Stimulated activated CD4-positive, alpha-beta T cell treated with anti-CD3 and anti-CD28 coated beads, Interleukin-4, amount 100 ng/mL, for 48 hours (primary cell): ENCODE data around the gene MYF6.

ENCODE experiments used
- DNase-seq, 2 donors: peaks; one replicate each; pipeline ENCODE4 v3.0.0-alpha.2; 2020; ENCODE audit warnings: low read depth in 2 of 2

The MYF6 gene

DNA sequence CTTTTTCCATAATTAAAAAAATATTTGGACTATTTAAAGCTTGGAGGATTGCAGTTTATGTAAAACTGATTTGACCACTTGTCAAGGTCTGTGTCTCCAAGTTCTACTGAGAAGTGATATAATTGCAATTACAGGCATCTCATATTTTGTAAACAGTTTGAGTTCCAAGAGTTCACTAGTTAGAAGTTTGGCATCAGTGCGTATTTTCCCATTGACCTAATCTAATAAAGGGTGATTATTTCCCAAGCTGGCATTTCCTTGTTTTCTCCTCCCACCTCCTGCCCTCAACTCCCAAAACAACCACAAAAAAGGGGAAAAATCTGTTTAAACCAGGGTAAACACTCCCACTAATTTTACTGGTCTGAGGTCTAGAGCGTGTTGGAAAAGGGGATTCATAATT lies 3.0 kb upstream of the MYF6 start:
- DNase-seq: no peak

- no peak for DNase-seq
Observed at GRCh38 chr12:80707830-80708258, 410 bp downstream of the MYF6 start.

GRCh38 chr12:80708259-80708974 lies 983 bp downstream of the MYF6 start:
- no peak for DNase-seq

DNA sequence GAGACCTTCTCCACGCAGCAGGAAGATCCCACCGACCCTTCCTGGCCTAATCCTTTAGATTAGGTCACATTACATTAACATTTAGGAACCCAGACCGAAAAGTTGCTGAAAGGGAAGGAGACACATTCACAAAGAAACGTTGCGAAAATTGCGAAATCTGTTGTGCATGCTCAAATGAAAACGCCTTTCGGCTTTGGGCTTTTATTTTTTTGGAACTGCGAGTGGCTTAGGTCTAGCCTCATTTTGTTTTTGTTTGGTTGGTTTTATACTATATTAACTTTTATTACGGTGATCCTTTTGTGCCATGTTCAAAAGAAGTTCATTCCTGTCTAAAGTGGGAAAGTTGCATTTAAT lies 1.5 kb downstream of the MYF6 start:
- DNase-seq: no peak

GRCh38 chr12:80709811-80710726 lies 2.6 kb downstream of the MYF6 start:
- DNase-seq: no peak

DNA sequence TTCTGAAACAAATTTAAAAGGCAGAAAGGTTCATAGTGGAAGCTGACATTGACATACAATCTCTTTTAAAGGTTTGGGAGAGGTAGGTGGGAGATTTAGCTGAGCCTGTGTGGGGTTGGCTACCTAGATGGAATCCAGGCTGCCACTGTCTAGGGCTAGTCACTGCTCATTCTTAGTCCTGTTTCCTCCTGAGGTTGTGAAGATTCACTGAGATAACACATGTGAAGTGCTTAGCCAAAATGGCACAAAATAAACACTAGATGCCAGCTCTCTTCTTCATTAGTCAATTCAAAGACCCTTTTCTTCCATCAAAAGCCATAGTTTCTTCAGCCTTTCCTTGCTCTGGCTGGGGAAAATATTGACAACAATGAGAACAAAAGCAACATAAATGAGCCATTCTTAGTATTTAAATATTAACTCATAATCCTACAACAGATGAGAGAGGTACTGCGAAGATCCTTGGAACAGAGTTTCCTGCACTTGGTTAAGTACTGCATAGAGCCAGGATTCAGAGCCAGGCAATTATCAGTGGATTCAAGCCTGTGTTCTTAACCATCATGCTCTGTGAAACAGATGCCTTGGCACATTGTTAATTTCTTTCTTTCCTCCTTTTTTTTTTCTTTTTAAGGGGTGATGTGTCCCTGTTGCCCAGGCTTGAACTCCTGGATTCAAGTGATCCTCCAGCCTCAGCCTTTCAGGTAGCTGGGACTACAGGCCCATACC lies 3.5 kb downstream of the MYF6 start:
- no peak for DNase-seq

DNA sequence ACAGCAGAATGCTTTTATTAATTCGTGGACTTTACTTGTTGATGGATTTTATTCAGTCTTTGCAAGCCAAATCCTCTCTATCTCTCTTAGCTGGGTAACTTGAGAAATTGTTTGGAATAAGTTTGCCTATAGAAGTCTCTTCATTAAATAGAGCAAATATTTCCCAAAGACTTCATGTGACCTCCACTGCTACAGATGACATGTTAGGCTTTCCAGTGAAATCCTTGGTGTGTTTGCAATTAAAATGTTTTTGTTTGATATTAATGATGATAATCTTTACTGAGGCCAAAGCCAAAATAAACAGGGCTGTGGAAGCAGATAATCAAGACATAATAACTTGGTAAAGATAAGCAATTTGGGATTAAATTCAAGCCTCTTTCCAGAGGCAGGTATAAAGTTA lies 4.4 kb downstream of the MYF6 start:
- DNase-seq: no peak

DNA sequence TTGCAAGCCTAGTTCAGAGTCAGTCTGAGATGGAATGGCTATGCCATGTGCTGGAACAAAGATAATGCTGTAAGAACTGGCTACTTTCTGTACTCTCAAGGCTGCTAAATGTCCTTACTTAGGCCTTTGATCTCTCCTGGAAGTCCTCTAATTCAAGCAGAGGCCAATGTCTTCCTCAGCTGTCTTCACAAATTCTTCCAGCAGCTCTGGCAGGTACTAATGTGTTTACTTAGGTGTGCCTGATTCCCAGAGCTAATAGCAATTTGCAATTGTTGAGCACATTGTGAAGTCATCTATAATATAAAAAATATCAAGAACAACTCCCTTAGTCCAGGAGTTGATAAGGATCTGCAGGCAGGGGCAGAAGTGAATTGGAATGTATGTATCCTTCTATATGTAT lies 5.4 kb downstream of the MYF6 start:
- no peak for DNase-seq

- DNase-seq: no peak
Observed at GRCh38 chr12:80713419-80713818, 6.0 kb downstream of the MYF6 start.

- no peak for DNase-seq
Observed at GRCh38 chr12:80714055-80714454, 6.6 kb downstream of the MYF6 start.

GRCh38 chr12:80714846-80715245 lies 7.4 kb downstream of the MYF6 start:
- DNase-seq: no peak

DNA sequence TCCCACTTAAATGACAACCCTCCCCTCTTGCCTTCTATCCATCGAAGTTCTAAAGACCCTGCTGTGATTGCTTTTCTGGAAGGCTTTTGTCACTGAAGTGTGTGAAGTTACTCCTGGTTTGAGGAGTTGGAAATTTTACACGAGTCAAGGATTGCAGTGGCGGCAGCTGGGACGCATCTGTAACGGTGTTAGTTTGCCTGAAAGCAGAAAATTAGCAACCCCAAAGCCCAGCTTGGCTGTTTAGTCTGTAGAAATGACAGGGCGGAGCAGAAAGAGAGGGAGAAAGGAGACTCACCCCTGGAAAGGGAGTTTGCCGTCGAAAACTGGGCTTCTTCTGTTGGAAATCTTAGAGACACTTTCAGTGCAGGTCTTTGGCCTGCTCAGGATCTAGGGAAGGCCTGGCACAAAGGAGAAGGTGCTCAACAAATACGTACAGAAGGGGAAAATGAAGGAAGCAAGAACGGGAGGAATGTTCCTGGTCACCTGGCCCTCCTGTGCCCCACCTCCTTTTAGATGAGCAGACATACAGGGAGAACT lies 8.3 kb downstream of the MYF6 start:
- DNase-seq: no peak

DNA sequence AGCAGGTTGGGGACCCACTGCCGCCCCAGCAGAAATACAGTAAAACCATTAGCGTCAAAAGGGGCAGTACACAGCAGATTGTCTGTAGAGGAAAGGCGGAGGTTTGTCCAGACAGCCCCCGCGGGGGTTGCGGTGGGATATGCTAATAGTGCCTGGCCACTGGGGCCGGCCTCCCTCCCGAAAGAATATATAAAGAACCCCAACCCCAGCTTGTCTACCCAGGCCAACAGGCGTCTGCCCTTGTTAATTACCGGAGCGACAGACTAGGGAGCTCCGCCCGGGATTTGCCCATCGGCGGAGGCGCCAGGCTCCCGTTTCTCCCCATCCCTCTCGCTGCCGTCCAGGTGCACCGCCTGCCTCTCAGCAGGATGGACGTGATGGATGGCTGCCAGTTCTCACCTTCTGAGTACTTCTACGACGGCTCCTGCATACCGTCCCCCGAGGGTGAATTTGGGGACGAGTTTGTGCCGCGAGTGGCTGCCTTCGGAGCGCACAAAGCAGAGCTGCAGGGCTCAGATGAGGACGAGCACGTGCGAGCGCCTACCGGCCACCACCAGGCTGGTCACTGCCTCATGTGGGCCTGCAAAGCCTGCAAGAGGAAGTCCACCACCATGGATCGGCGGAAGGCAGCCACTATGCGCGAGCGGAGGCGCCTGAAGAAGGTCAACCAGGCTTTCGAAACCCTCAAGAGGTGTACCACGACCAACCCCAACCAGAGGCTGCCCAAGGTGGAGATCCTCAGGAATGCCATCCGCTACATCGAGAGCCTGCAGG lies 9.4 kb downstream of the MYF6 start, which contains the start of gene MYF5:
Gene MYF5 (plus strand): TSS at position 217 of the 774 bp plus-strand sequence. CDS start 152 bp downstream, at position 369.
- no peak for DNase-seq

DNA sequence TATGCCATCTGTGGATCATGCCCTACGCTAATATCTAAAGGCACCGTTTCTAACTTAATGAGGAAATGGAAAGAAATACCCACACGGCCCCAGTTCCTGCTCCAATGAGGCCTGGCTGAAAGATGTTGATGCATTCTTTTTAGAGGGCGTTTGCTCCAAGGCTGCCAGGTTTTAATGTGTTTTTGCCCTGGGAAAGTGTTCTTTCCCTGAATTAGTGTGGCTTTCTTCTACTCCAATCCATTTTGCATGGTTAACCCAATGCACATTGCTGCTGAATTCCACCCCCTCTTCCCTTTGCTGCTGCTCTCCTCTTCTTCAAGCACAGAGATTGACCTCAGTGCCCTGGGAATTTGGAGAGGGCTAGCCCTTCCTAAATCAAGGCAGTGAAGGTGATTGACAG lies 10.4 kb downstream of the MYF6 start:
- no peak for DNase-seq

DNA sequence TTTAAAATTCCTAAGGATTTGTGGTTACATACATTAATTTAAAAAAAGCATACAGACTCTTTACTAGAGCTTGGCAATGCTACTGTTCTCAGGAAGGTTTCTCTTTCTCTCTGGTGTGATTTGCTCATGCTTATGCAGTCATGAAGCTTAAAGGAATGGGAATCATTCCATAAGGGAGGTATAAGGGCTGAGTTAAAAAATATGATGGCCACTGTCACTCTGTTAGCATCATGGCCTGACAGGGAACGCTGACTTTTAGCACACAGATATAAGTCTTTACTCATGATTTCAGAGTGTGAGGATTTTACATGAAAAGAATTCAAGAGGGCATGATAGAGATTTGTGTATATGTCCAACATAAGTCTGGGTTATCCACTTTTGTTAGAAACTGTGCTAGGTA lies 13.1 kb downstream of the MYF6 start:
- DNase-seq: no peak

GRCh38 chr12:80721326-80721725 lies 13.9 kb downstream of the MYF6 start:
- no peak for DNase-seq

GRCh38 chr12:80745851-80746505 lies 38.5 kb downstream of the MYF6 start:
- no peak for DNase-seq

GRCh38 chr12:80747800-80748199 lies 40.4 kb downstream of the MYF6 start:
- DNase-seq: no peak

DNA sequence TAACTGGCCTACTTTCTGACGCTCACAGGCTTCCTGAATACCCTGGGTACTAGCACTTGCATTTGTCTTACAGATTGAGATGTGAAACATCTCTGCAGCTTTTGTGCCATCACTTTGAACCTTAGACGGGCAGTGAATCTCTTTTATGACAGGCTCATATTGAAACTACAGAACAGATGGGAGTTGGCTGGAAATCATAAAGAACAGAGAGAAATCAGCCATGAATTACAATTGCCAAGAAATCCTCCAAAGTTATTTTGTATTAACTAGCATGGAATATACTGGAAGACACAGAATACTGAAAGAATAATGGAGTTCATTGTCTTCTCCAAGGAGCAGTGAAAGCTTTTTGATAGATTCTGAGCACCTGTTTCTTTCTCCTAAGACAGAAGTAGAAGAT lies 42.0 kb downstream of the MYF6 start:
- no peak for DNase-seq

DNA sequence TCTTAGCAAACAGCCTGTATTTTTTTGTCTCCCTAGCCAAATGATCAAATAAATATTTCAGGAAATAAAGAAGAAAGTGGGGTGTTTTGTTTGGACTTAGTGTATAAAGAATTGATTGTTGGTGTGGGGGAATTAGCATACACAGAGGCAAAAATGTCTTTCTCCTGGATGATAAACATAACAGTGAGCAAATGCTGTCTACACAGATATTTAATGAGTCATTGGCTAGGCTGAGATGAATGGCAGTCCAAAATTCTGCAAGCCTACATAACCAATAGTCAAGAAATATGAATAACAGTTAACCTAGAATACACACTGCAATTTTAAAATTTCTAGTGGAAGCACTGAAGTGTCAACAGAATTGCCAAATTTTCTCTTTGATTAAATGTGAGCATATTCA lies 45.0 kb downstream of the MYF6 start:
- no peak for DNase-seq

- DNase-seq: no peak
Observed at GRCh38 chr12:80754274-80754673, 46.8 kb downstream of the MYF6 start.
